ENCODE measurements around the gene APBA2. TPM values are rescaled to one million over a fixed set of nuclear protein-coding genes. Genes with fewer than 3 reads are reported as not detected.

APBA2 gene
- total and polyA plus RNA-seq, 10 of the 15 experiments (the other 5 are each of a cell fraction or from before 2014, with no cell fraction given) = 0.06 to 0.26 (median 0.07) TPM; not detected in 7

DNA sequence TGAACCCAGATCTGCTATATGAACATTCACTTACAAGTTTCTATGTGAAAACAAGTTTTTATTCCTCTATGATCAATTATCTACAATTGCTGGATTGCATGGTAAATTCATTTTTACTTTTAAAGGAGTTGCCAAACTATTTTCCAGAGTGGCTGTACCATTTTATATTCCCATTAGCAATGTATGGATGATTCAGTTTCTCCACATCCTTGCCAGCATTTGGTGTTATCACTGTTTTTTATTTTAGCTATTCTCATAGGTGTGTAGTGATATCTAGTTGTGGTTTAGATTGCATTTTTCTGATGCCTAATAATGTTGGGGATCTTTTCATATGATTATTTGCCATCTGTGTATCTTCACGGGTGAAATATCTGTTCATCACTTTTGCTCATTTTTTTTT is 78.3 kb downstream of the APBA2 start:
- no peaks in the 10 kb centered on the region for H3K9me3 ChIP-seq (replicated peaks; ENCODE audit: control insufficient read depth, insufficient read depth, low read length)
- H3K27ac ChIP-seq (ENCODE audit: control insufficient read depth, insufficient read depth) = no peak overlapping the region
- no peaks in the 10 kb centered on the region for H3K79me2 ChIP-seq (ENCODE audit: control insufficient read depth, insufficient read depth, low read length)
- no peak for ATAC-seq
- 33% methylated on average over 1 of the region's 1 CpG for WGBS (ENCODE audit: insufficient coverage, insufficient replicate concordance, low lambda C conversion rate, missing lambda C conversion rate)
- H3K4me3 ChIP-seq = no peak overlapping the region
- DNase-seq (ENCODE audit: low read depth, low spot score) = no peak
- in situ Hi-C loops (cut with MboI) = no loop called here
- no peaks in the 10 kb centered on the region; a peak in 2 of 4 replicates for H3K27me3 ChIP-seq (replicated peaks in 1 of 2; ENCODE audit: control insufficient read depth in 2 of 2, insufficient read depth in 2 of 2, low read length in 1 of 2)
- H3K36me3 ChIP-seq (ENCODE audit: control insufficient read depth in 2 of 2, insufficient read depth in 2 of 2, low read length in 1 of 2) = no peaks in the 10 kb centered on the region
- no peak overlapping the region for H3K4me2 ChIP-seq (ENCODE audit: control insufficient read depth, insufficient read depth)
- ChIA-PET SMC1A (ENCODE audit: uncharacterized antibody, unreplicated experiment) (no interaction called here), CTCF (no interaction called here), POLR2A (no interaction called here), RAD21 (ENCODE audit: unreplicated experiment) (no interaction called here)
- no peak overlapping the region for H2AFZ ChIP-seq (ENCODE audit: control insufficient read depth, low read depth, low read length)
- no TSS peak for BruUV-seq (replicated peaks)
- intact Hi-C loops (cut with micrococcal nuclease; ENCODE audit: unreplicated experiment) = no loop called here
- no peaks in the 10 kb centered on the region for H3K4me1 ChIP-seq (ENCODE audit: control insufficient read depth, insufficient read depth, low read length)
- TF ChIP-seq HDAC6 (IDR thresholded peaks at IDR 0.05; ENCODE audit: unreplicated experiment) = no peak
- TF ChIP-seq RELA (IDR thresholded peaks at IDR 0.05; ENCODE audit: borderline replicate concordance, partially characterized antibody) = no peak
- TF ChIP-seq ZNF207 (IDR thresholded peaks at IDR 0.05; ENCODE audit: borderline replicate concordance) = no peak
- no peak overlapping the region for H3K9ac ChIP-seq (ENCODE audit: control insufficient read depth, insufficient read depth, low read length)
- no peak for FAIRE-seq
- no peaks in the 10 kb centered on the region for H4K20me1 ChIP-seq (ENCODE audit: control insufficient read depth, insufficient read depth)

GRCh38 chr15:28967066-28967465 is 81.3 kb downstream of the APBA2 start:
- no peaks in the 10 kb centered on the region for H3K79me2 ChIP-seq (ENCODE audit: control insufficient read depth, insufficient read depth, low read length)
- H3K4me3 ChIP-seq = no peak overlapping the region
- no peaks in the 10 kb centered on the region for H4K20me1 ChIP-seq (ENCODE audit: control insufficient read depth, insufficient read depth)
- H3K36me3 ChIP-seq (ENCODE audit: control insufficient read depth in 2 of 2, insufficient read depth in 2 of 2, low read length in 1 of 2) = no peaks in the 10 kb centered on the region
- H3K4me2 ChIP-seq (ENCODE audit: control insufficient read depth, insufficient read depth) = no peak overlapping the region
- no peak overlapping the region for H2AFZ ChIP-seq (ENCODE audit: control insufficient read depth, low read depth, low read length)
- SMC1A ChIA-PET (ENCODE audit: uncharacterized antibody, unreplicated experiment) = no interaction called here
- POLR2A ChIA-PET = no interaction called here
- CTCF ChIA-PET = no interaction called here
- no TSS peak for BruUV-seq (replicated peaks)
- no peaks in the 10 kb centered on the region for H3K4me1 ChIP-seq (ENCODE audit: control insufficient read depth, insufficient read depth, low read length)
- in situ Hi-C loops (cut with MboI) = no loop called here
- TF ChIP-seq CHD4 (IDR thresholded peaks at IDR 0.05) = no peak
- TF ChIP-seq RCOR1 (conservative IDR thresholded peaks at IDR 0.05; ENCODE audit: low read depth, low read length) = no peak
- no peak for TF ChIP-seq KLF5 (IDR thresholded peaks at IDR 0.05; ENCODE audit: partially characterized antibody)
- TF ChIP-seq NFYA (IDR thresholded peaks at IDR 0.05; ENCODE audit: borderline replicate concordance, low read depth, low read length) = no peak
- no peak for TF ChIP-seq STAT3 (IDR thresholded peaks at IDR 0.05; ENCODE audit: low read depth, low read length)
- TF ChIP-seq CEBPB (IDR thresholded peaks at IDR 0.05; ENCODE audit: borderline replicate concordance in 1 of 2, low read depth in 2 of 2, low read length in 2 of 2) = no peak
- no peak for TF ChIP-seq TCF12 (IDR thresholded peaks at IDR 0.05; ENCODE audit: low read depth, low read length)
- no peak for TF ChIP-seq IKZF1 (conservative IDR thresholded peaks at IDR 0.05)
- TF ChIP-seq ETV6 (conservative IDR thresholded peaks at IDR 0.05 in 1 of 2, IDR thresholded peaks at IDR 0.05 in 1 of 2; ENCODE audit: borderline replicate concordance in 1 of 2, low read depth in 1 of 2) = no peak
- TF ChIP-seq HDAC6 (IDR thresholded peaks at IDR 0.05; ENCODE audit: unreplicated experiment) = no peak
- no peak for TF ChIP-seq MLLT1 (IDR thresholded peaks at IDR 0.05)
- RAD21 ChIA-PET (ENCODE audit: unreplicated experiment) = no interaction called here
- H3K9ac ChIP-seq (ENCODE audit: control insufficient read depth, insufficient read depth, low read length) = no peak overlapping the region
- FAIRE-seq (no peak), ATAC-seq (no peak), DNase-seq (ENCODE audit: low read depth, low spot score) (no peak)
- H3K27me3 ChIP-seq (replicated peaks in 1 of 2; ENCODE audit: control insufficient read depth in 2 of 2, insufficient read depth in 2 of 2, low read length in 1 of 2) = no peaks in the 10 kb centered on the region; a peak in 2 of 4 replicates
- no peak overlapping the region for H3K27ac ChIP-seq (ENCODE audit: control insufficient read depth, insufficient read depth)
- intact Hi-C loops (cut with micrococcal nuclease; ENCODE audit: unreplicated experiment) = no loop called here
- no peaks in the 10 kb centered on the region for H3K9me3 ChIP-seq (replicated peaks; ENCODE audit: control insufficient read depth, insufficient read depth, low read length)
